ENCODE measurements around the gene KIRREL2. TPM values are rescaled to one million over a fixed set of nuclear protein-coding genes. Genes with fewer than 3 reads are reported as not detected.

The KIRREL2 gene
- total RNA-seq, 2 experiments from 2014 or later = 1.4 to 2.2 TPM

GRCh38 chr19:35901854-35902661 lies 45.3 kb downstream of the KIRREL2 start, which contains the start of gene HCST:
Gene HCST, plus strand, starts transcription at chr19:35902529. Its CDS starts 65 bp downstream, at chr19:35902594.
- Histone ChIP-seq H3K27ac (ENCODE audit: low read depth, low read length, poor library complexity, severe bottlenecking) (peak within 1 kb of the TSS; percentile 87), H3K4me3 (ENCODE audit: low read depth, low read length, poor library complexity, severe bottlenecking) (peak within 1 kb of the TSS; percentile 77), H3K79me2 (ENCODE audit: insufficient read depth, low read depth, low read length) (peaks cover 30% of the 10 kb centered on the region), H3K9me2 (ENCODE audit: insufficient read depth, low read length) (no peaks in the 10 kb centered on the region), H3K9me3 (ENCODE audit: low read length) (no peaks in the 10 kb centered on the region), H2AFZ (ENCODE audit: low read length) (peak within 1 kb of the TSS; percentile 47; the same call in 1 of the 2 replicates), H3K4me1 (ENCODE audit: insufficient read depth, low read length, poor library complexity, severe bottlenecking) (peaks cover 56% of the 10 kb centered on the region), H3K4me2 (ENCODE audit: low read length) (peak within 1 kb of the TSS; percentile 99), H4K20me1 (ENCODE audit: insufficient read depth, low read length) (no peaks in the 10 kb centered on the region), H3K36me3 (ENCODE audit: insufficient read depth, low read length) (peaks cover 21% of the 10 kb centered on the region)
- DNase-seq (ENCODE audit: low spot score) = peak; percentile 77
- CTCF ChIA-PET (ENCODE audit: unreplicated experiment) = no interaction called here
- no TSS peak for BruUV-seq (replicated peaks)
- no peak for TF ChIP-seq EZH2phosphoT487 (IDR thresholded peaks at IDR 0.05; ENCODE audit: borderline replicate concordance, low read depth, low read length)
- intact Hi-C loops (cut with micrococcal nuclease; ENCODE audit: unreplicated experiment) = loop anchor here (2.0 to 5.0 kb wide), 3 partner anchors 145 to 160 kb away; partner anchors contain the start of genes HSPB6, IGFLR1, PROSER3 and THAP8
- POLR2A ChIA-PET = no interaction called here

GRCh38 chr19:35902870-35903475 lies 46.3 kb downstream of the KIRREL2 start:
- H3K79me2 ChIP-seq (ENCODE audit: insufficient read depth, low read depth, low read length) = peaks cover 27% of the 10 kb centered on the region
- TSS peak; percentile 85 for BruUV-seq (replicated peaks)
- no peak for TF ChIP-seq EZH2phosphoT487 (IDR thresholded peaks at IDR 0.05; ENCODE audit: borderline replicate concordance, low read depth, low read length)
- no peak for TF ChIP-seq CTCF (conservative IDR thresholded peaks at IDR 0.05; ENCODE audit: low read length)
- peaks cover 12% of the 10 kb centered on the region for H3K36me3 ChIP-seq (ENCODE audit: insufficient read depth, low read length)
- POLR2A ChIA-PET = interaction anchor here (1.0 to 1.1 kb wide), 2 partner anchors 27 to 28 kb away, joined by 3 read pairs; no protein-coding TSS in a partner anchor
- peaks cover 57% of the 10 kb centered on the region for H3K4me1 ChIP-seq (ENCODE audit: insufficient read depth, low read length, poor library complexity, severe bottlenecking)
- peak overlapping the region; percentile 77 for H3K4me3 ChIP-seq (ENCODE audit: low read depth, low read length, poor library complexity, severe bottlenecking)
- H3K27ac ChIP-seq (ENCODE audit: low read depth, low read length, poor library complexity, severe bottlenecking) = peak overlapping the region; percentile 87
- no peak for DNase-seq (ENCODE audit: low spot score)
- H2AFZ ChIP-seq (ENCODE audit: low read length) = peak overlapping the region; percentile 47; the same call in 1 of the 2 replicates
- H4K20me1 ChIP-seq (ENCODE audit: insufficient read depth, low read length) = no peaks in the 10 kb centered on the region
- CTCF ChIA-PET (ENCODE audit: unreplicated experiment) = no interaction called here
- no peaks in the 10 kb centered on the region for H3K9me3 ChIP-seq (ENCODE audit: low read length)
- peak overlapping the region; percentile 99 for H3K4me2 ChIP-seq (ENCODE audit: low read length)
- intact Hi-C loops (cut with micrococcal nuclease; ENCODE audit: unreplicated experiment) = loop anchor here (5.0 kb wide), 2 partner anchors 146 to 161 kb away; partner anchors contain the start of genes HSPB6, IGFLR1 and PROSER3
- no peaks in the 10 kb centered on the region for H3K9me2 ChIP-seq (ENCODE audit: insufficient read depth, low read length)

GRCh38 chr19:35903550-35904179 lies 47.0 kb downstream of the KIRREL2 start:
- Histone ChIP-seq H4K20me1 (ENCODE audit: insufficient read depth, low read length) (no peaks in the 10 kb centered on the region), H3K79me2 (ENCODE audit: insufficient read depth, low read depth, low read length) (peaks cover 20% of the 10 kb centered on the region), H2AFZ (ENCODE audit: low read length) (peak overlapping the region; percentile 47; the same call in 1 of the 2 replicates), H3K36me3 (ENCODE audit: insufficient read depth, low read length) (peaks cover 5% of the 10 kb centered on the region), H3K27ac (ENCODE audit: low read depth, low read length, poor library complexity, severe bottlenecking) (peak overlapping the region; percentile 87), H3K9me3 (ENCODE audit: low read length) (no peaks in the 10 kb centered on the region), H3K9me2 (ENCODE audit: insufficient read depth, low read length) (no peaks in the 10 kb centered on the region), H3K4me1 (ENCODE audit: insufficient read depth, low read length, poor library complexity, severe bottlenecking) (peaks cover 57% of the 10 kb centered on the region), H3K4me3 (ENCODE audit: low read depth, low read length, poor library complexity, severe bottlenecking) (peak overlapping the region; percentile 77), H3K4me2 (ENCODE audit: low read length) (peak overlapping the region; percentile 99)
- intact Hi-C loops (cut with micrococcal nuclease; ENCODE audit: unreplicated experiment) = loop anchor here (5.0 kb wide), 2 partner anchors 146 to 161 kb away; partner anchors contain the start of genes HSPB6, IGFLR1 and PROSER3
- POLR2A ChIA-PET = interaction anchor here (1.0 to 1.1 kb wide), 3 partner anchors 10 to 27 kb away, joined by 3 read pairs; no protein-coding TSS in a partner anchor
- no TSS peak for BruUV-seq (replicated peaks)
- DNase-seq (ENCODE audit: low spot score) = peak; percentile 96
- TF ChIP-seq CTCF (conservative IDR thresholded peaks at IDR 0.05; ENCODE audit: low read length) = no peak
- no peak for TF ChIP-seq EZH2phosphoT487 (IDR thresholded peaks at IDR 0.05; ENCODE audit: borderline replicate concordance, low read depth, low read length)
- CTCF ChIA-PET (ENCODE audit: unreplicated experiment) = no interaction called here

Data from OCI-LY7 (cell line).